CD4-positive, CD25-positive, alpha-beta regulatory T cell (primary cell): ENCODE measurements around the gene DPP10. TPM values are rescaled to one million over a fixed set of nuclear protein-coding genes. Genes with fewer than 3 reads are reported as not detected.
A peak's percentile ranks its signal among the peaks of the same experiment; 100 is the strongest.
"Not testable (repeated sequence)": the region's sequence is repeated elsewhere in the genome, so short reads cannot be mapped to it uniquely, and the experiment has no call there.

ENCODE experiments used
- ATAC-seq, 2 donors: fragments of 150-1000 bp; cut with Tn5 transposase; one replicate each; pipeline ENCODE4 v1.10.0; 2021; ENCODE audit warnings: low read depth in 2 of 2, moderate number of reproducible peaks in 2 of 2, moderate library complexity in 1 of 2
- DNase-seq, 3 donors: peaks; one replicate each; pipeline versions ENCODE4 v3.0.0 to v3.0.0-alpha.2; 2012 to 2022; ENCODE audit warnings: mixed read lengths in 1 of 3
- H3K27ac ChIP-seq: one replicate; pipeline ENCODE4 v1.7.0; 2013; ENCODE audit warnings: mild to moderate bottlenecking, low read length; ENCODE audit not compliant: insufficient read depth, poor library complexity, severe bottlenecking
- H3K27me3 ChIP-seq: one replicate; pipeline ENCODE4 v1.7.0; 2013; ENCODE audit warnings: low read length; ENCODE audit not compliant: control insufficient read depth, insufficient read depth
- H3K36me3 ChIP-seq: one replicate; pipeline ENCODE4 v1.7.0; 2013; ENCODE audit warnings: mild to moderate bottlenecking, low read length, moderate library complexity; ENCODE audit not compliant: control insufficient read depth, insufficient read depth
- H3K4me1 ChIP-seq: 2 replicates; pipeline ENCODE4 v1.7.0; 2013; ENCODE audit warnings: mild to moderate bottlenecking, low read length; ENCODE audit not compliant: insufficient read depth, control insufficient read depth, poor library complexity, severe bottlenecking
- H3K4me3 ChIP-seq: one replicate; pipeline ENCODE4 v1.7.0; 2013; ENCODE audit warnings: low read depth, mild to moderate bottlenecking, low read length, moderate library complexity
- H3K9me3 ChIP-seq, 2 experiments: 1 replicate in 1 of 2; 2 replicates in 1 of 2; pipeline ENCODE4 v1.7.0; 2013; ENCODE audit warnings: low read length in 2 of 2, mild to moderate bottlenecking in 1 of 2, moderate library complexity in 1 of 2; ENCODE audit not compliant: control insufficient read depth in 2 of 2
- H3K27ac Mint-ChIP-seq, 3 donors: one replicate each; pipeline ENCODE4 v1.8.0; 2020 to 2022; ENCODE audit warnings: mild to moderate bottlenecking in 3 of 3, mixed read lengths in 3 of 3, moderate library complexity in 2 of 3
- H3K27me3 Mint-ChIP-seq: one replicate; pipeline ENCODE4 v1.8.0; 2022; ENCODE audit warnings: mild to moderate bottlenecking, mixed read lengths
- H3K36me3 Mint-ChIP-seq: one replicate; pipeline ENCODE4 v1.8.0; 2020; ENCODE audit warnings: mixed read lengths
- H3K4me1 Mint-ChIP-seq, 4 donors: one replicate each; pipeline ENCODE4 v1.8.0; 2020 to 2022; ENCODE audit warnings: mixed read lengths in 4 of 4, mild to moderate bottlenecking in 1 of 4
- H3K4me3 Mint-ChIP-seq, 4 donors: one replicate each; pipeline ENCODE4 v1.8.0; 2020 to 2022; ENCODE audit warnings: mild to moderate bottlenecking in 4 of 4, mixed read lengths in 4 of 4, moderate library complexity in 3 of 4
- H3K9me3 Mint-ChIP-seq, 7 donors: one replicate each; pipeline ENCODE4 v1.8.0; 2020 to 2022; ENCODE audit warnings: mixed read lengths in 7 of 7, mild to moderate bottlenecking in 3 of 7, moderate library complexity in 2 of 7
- polyA plus RNA-seq, 4 donors: library from polyadenylated mRNA; unstranded; fragments of 300-500 nt; fragmentation: Illumina TruSeq; gene quantifications; one replicate each; pipeline ENCODE4 v1.2.3, GENCODE V29; 2021
- total RNA-seq: library from RNA; stranded (reverse); gene quantifications from one replicate; pipeline ENCODE4 v1.2.3, GENCODE V29; 2022

DPP10 gene
- total and polyA plus RNA-seq, 5 donors from 2014 or later: not detected

DNA sequence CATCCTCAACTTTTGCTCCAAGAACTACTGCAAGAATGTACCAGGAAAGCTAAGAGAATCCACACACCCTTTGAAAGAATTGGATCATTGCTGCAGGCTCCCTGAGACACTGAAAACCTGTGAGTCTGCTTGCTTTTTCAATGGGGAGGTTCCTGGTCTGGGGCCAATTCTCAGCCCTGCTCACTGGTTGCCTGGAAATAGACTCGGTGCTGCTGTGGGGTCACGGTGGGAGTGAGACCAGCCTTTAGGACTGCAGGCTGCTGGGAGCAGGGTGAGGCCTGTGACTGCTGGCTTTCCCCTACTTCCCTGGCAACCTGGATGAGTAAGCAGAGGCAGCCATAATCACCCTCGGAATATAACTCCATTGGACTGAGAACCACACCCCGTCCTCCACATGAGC is 569.3 kb downstream of the DPP10 start:
- no peak overlapping the region for H3K27ac Mint-ChIP-seq

DNA sequence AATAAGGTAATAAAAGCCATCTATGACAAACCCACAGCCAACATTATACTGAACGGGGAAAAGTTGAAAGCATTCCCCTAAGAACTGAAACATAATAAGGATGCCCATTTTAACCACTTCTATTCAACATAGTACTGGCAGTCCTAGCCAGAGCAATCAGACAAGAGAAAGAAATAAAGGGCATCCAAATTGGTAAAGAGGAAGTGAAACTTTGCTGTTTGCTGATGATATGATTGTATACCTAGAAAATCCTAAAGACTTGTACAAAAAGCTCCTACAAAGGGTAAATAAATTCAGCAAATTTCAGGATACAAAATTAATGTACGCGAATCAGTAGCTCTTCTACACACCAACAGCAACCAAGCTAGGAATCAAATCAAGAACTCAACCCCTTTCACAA is 579.6 kb downstream of the DPP10 start:
- ATAC-seq, H3K27me3 ChIP-seq, H3K4me1 Mint-ChIP-seq, H3K36me3 ChIP-seq, DNase-seq, H3K9me3 ChIP-seq, H3K27ac ChIP-seq, H3K27me3 Mint-ChIP-seq, H3K4me3 Mint-ChIP-seq, H3K4me3 ChIP-seq, H3K4me1 ChIP-seq, H3K36me3 Mint-ChIP-seq: not testable (repeated sequence)
- H3K9me3 Mint-ChIP-seq: peaks cover 3 to 16% (median 4%) of the 10 kb centered on the region in 7 donors
- peak overlapping the region in 1 of 3 donors; percentile 2 for H3K27ac Mint-ChIP-seq

More for the DNA sequence above, 569.3 kb downstream of the DPP10 start:
- Histone ChIP-seq H3K36me3 (no peaks in the 10 kb centered on the region), H3K27ac (no peak overlapping the region), H3K4me3 (no peak overlapping the region), H3K4me1 (no peaks in the 10 kb centered on the region), H3K9me3 (peaks cover 0 to 5% of the 10 kb centered on the region in 2 experiments), H3K27me3 (no peaks in the 10 kb centered on the region)
- no peaks in the 10 kb centered on the region for H3K27me3 Mint-ChIP-seq
- H3K9me3 Mint-ChIP-seq: peaks cover 0 to 33% (median 8%) of the 10 kb centered on the region in 7 donors
- H3K4me1 Mint-ChIP-seq: no peaks in the 10 kb centered on the region
- ATAC-seq: no peak
- no peaks in the 10 kb centered on the region for H3K36me3 Mint-ChIP-seq
- H3K4me3 Mint-ChIP-seq: no peak overlapping the region
- DNase-seq: no peak

DNA sequence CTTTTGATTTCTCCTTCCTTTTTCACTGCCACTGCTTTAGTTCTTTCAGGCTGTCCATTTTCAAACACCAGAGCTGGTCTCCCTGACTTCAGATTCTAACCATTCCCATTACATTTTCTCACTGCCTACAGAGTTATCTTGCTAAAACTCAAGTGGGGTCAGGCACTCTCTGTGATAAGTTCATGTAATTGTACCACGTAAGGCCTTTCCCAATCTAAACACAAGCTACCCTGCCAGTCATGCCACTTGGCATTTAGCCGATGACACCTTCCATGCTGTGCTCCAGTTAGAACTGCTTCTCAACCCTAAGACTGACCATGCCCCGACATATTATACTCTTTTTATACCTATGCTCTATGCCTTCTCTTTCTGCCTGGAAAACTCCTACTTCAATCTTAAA is 592.4 kb downstream of the DPP10 start:
- no peak for ATAC-seq
- H3K36me3 Mint-ChIP-seq: no peaks in the 10 kb centered on the region

DNA sequence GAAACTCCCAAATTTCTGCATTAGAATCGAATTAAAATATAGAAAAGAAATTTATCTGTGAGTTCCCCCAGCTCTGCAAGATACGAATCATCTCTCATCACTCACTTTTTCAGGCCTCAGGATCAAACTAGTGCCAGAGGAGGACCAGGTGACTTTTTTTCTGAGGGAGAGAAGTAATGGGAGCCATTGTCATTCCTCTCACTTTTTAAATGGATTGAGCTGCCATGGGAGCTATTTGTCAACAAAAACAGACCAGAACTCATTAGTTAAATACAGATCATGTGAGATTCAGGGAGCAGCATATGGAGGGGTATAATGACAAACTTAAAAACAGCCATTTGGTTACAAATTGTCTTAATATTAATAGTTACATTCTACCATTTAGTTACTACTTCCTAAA is 594.4 kb downstream of the DPP10 start:
- H3K4me1 Mint-ChIP-seq: no peaks in the 10 kb centered on the region
- ATAC-seq (no peak), DNase-seq (no peak)
- Histone ChIP-seq H3K9me3 (peaks cover 0 to 3% of the 10 kb centered on the region in 2 experiments), H3K27me3 (no peaks in the 10 kb centered on the region), H3K4me1 (no peaks in the 10 kb centered on the region), H3K36me3 (no peaks in the 10 kb centered on the region), H3K4me3 (no peak overlapping the region), H3K27ac (no peak overlapping the region)
- H3K27me3 Mint-ChIP-seq: no peaks in the 10 kb centered on the region
- H3K27ac Mint-ChIP-seq: no peak overlapping the region
- H3K36me3 Mint-ChIP-seq: no peaks in the 10 kb centered on the region
- no peak overlapping the region for H3K4me3 Mint-ChIP-seq
- peaks cover 3 to 14% (median 5%) of the 10 kb centered on the region in 7 donors for H3K9me3 Mint-ChIP-seq

More for the DNA sequence above, 592.4 kb downstream of the DPP10 start:
- no peak overlapping the region for H3K4me3 Mint-ChIP-seq
- no peaks in the 10 kb centered on the region for H3K27me3 Mint-ChIP-seq
- Histone ChIP-seq H3K27me3 (no peaks in the 10 kb centered on the region), H3K27ac (no peak overlapping the region), H3K9me3 (peaks cover 0 to 1% of the 10 kb centered on the region in 2 experiments), H3K4me3 (no peak overlapping the region), H3K4me1 (no peaks in the 10 kb centered on the region), H3K36me3 (no peaks in the 10 kb centered on the region)
- no peaks in the 10 kb centered on the region for H3K4me1 Mint-ChIP-seq
- H3K9me3 Mint-ChIP-seq: peaks cover 0 to 20% (median 5%) of the 10 kb centered on the region in 7 donors
- no peak for DNase-seq
- no peak overlapping the region for H3K27ac Mint-ChIP-seq

DNA sequence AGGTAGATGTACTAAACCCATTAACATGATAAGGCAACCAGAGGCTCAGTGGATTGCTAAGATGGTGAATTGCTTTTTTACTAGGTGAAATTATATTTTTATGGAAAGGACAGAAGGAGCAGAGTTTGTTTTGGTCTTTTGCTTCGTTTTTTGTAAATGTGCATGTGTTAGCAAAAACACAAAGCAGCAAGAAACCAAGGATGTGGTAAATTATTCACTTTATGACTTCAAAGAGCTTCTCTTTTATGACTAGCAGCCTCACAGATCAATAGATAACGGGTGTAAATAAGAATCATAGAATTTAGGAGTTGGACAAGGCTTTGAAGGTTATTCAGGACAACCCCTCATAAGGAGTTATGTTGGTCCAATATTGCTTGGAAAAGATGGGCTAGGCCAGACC is 615.0 kb downstream of the DPP10 start:
- Mint-ChIP-seq H3K9me3 (peaks cover 0 to 14% (median 3%) of the 10 kb centered on the region in 7 donors), H3K27me3 (no peaks in the 10 kb centered on the region), H3K4me1 (no peaks in the 10 kb centered on the region), H3K4me3 (no peak overlapping the region), H3K27ac (no peak overlapping the region), H3K36me3 (no peaks in the 10 kb centered on the region)
- Histone ChIP-seq H3K9me3 (no peaks in the 10 kb centered on the region), H3K36me3 (no peaks in the 10 kb centered on the region), H3K27ac (no peak overlapping the region), H3K27me3 (no peaks in the 10 kb centered on the region), H3K4me1 (no peaks in the 10 kb centered on the region), H3K4me3 (no peak overlapping the region)
- ATAC-seq (no peak), DNase-seq (no peak)

DNA sequence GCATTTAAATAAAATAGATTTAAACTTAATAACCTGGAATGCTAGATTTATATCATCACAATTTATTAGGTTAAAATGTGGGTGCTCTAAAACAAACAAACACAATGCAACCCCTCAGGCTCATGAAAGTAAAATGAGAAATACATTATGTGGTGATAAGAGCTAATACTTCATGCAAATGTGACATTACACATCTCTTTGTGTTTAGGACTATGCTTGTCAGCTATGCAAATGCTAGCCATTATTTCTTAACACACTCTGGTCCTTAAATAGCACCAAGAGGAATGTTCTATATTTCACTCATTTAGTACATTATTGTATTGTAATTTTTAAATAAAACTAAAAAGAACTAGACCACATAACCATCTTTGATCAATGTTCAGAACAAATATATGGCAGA is 627.6 kb downstream of the DPP10 start:
- no peak for DNase-seq
- Histone ChIP-seq H3K36me3 (no peaks in the 10 kb centered on the region), H3K4me1 (no peaks in the 10 kb centered on the region), H3K4me3 (no peak overlapping the region), H3K27me3 (no peaks in the 10 kb centered on the region), H3K27ac (no peak overlapping the region), H3K9me3 (no peaks in the 10 kb centered on the region)
- peaks cover 0 to 15% (median 4%) of the 10 kb centered on the region in 7 donors for H3K9me3 Mint-ChIP-seq
- H3K4me1 Mint-ChIP-seq: no peaks in the 10 kb centered on the region
- H3K27ac Mint-ChIP-seq: no peak overlapping the region
- H3K27me3 Mint-ChIP-seq: no peaks in the 10 kb centered on the region
- no peak for ATAC-seq
- H3K4me3 Mint-ChIP-seq: no peak overlapping the region
- H3K36me3 Mint-ChIP-seq: no peaks in the 10 kb centered on the region

DNA sequence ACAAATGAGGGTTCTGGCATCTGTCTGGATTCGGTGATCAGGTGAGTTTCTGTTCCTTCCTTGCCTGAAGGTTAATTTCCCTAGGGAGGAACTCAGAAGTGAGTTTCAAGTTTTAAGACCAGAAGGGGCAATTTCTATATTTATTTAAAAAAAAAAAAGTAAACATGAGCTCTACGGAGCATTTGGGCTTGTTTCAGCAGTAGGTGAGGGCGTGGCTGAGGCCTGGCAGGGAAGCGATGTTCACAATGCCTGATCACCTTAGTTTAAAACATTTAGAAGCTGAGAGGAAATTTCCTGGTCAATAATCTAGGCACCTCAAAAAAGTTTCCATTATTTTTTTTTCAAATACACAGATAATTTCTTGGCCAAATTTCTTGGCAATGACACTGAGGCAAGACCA is 629.1 kb downstream of the DPP10 start:
- H3K4me3 Mint-ChIP-seq: no peak overlapping the region
- H3K27ac Mint-ChIP-seq: no peak overlapping the region
- H3K9me3 Mint-ChIP-seq: peaks cover 0 to 12% (median 5%) of the 10 kb centered on the region in 7 donors
- no peaks in the 10 kb centered on the region for H3K27me3 Mint-ChIP-seq
- H3K4me1 Mint-ChIP-seq: no peaks in the 10 kb centered on the region
- ATAC-seq (no peak), DNase-seq (no peak)
- Histone ChIP-seq H3K36me3 (no peaks in the 10 kb centered on the region), H3K27ac (no peak overlapping the region), H3K9me3 (no peaks in the 10 kb centered on the region), H3K4me1 (no peaks in the 10 kb centered on the region), H3K4me3 (no peak overlapping the region), H3K27me3 (no peaks in the 10 kb centered on the region)
- H3K36me3 Mint-ChIP-seq: no peaks in the 10 kb centered on the region

DNA sequence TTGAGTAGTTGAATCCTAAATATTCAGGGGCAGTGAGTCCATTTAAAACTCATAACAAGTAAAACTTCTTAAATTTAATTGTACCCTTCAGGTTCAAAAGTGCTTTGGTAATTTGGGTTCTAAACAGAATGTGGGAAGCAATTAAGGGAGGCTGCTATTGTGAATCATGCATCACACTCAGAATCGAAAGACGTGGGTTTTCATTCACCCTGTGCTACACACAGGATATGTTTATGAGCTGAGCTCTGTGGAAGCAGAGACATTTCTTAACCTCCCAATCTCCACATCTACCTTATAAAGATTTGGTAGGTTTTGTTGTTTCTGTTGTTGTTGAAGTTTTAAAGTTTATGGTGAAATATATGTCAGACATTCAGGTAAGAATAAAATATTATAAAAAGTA is 633.4 kb downstream of the DPP10 start:
- Histone ChIP-seq H3K27ac (no peak overlapping the region), H3K9me3 (no peaks in the 10 kb centered on the region), H3K4me1 (no peaks in the 10 kb centered on the region), H3K36me3 (no peaks in the 10 kb centered on the region), H3K27me3 (no peaks in the 10 kb centered on the region), H3K4me3 (no peak overlapping the region)
- no peak for DNase-seq
- Mint-ChIP-seq H3K9me3 (peaks cover 3 to 15% (median 4%) of the 10 kb centered on the region in 7 donors), H3K27me3 (no peaks in the 10 kb centered on the region), H3K36me3 (no peaks in the 10 kb centered on the region), H3K27ac (no peak overlapping the region), H3K4me1 (no peaks in the 10 kb centered on the region), H3K4me3 (no peak overlapping the region)
- no peak for ATAC-seq
